Measurements from ENCODE around the gene GET3. TPM values are rescaled to one million over a fixed set of nuclear protein-coding genes. Genes with fewer than 3 reads are reported as not detected.

Gene GET3
- total RNA-seq, 1 experiment from 2014 or later: 69.9 TPM

DNA sequence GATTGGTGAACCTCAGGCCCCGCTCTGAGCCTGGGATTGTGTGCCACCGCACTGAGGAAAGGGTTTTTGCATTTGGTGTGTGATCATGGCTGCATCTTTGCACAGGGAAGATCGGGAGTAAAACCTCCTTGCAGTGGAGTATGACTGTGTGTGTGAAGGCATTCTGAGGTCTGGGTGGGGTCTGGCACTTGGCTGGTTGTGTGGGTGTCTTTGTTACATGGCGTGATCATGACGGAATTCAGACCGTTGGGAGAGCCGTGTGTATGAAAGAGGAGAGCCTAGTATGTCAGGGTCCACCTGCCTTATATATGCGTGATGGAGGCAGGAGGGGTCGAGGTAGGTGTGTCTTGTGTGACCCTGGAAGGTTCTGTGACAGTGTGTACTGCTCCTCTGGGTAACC is 13.6 kb downstream of the GET3 start:
- ChIA-PET CTCF (no interaction called here), POLR2A (interaction anchor here (0.5 kb wide), 1 partner anchor 35 kb away, joined by 5 read pairs; no protein-coding TSS in a partner anchor)
- ATAC-seq: no peak
- intact Hi-C loops (cut with micrococcal nuclease; ENCODE audit: unreplicated experiment): no loop called here
- Histone ChIP-seq H3K36me3 (ENCODE audit: control insufficient read depth, insufficient read depth, low read length) (no peaks in the 10 kb centered on the region), H3K9me3 (ENCODE audit: control insufficient read depth, insufficient read depth, low read depth, low read length) (no peaks in the 10 kb centered on the region), H3K27ac (ENCODE audit: low read length) (no peak overlapping the region), H3K4me3 (ENCODE audit: low read depth in 2 of 2, low read length in 2 of 2) (no peak overlapping the region), H3K27me3 (ENCODE audit: control insufficient read depth, insufficient read depth, low read length) (no peaks in the 10 kb centered on the region), H3K4me1 (ENCODE audit: control insufficient read depth, insufficient read depth, low read length) (peaks cover 4% of the 10 kb centered on the region)
- no peak for DNase-seq (ENCODE audit: low read depth, low spot score)
- BruUV-seq (replicated peaks): no TSS peak
- in situ Hi-C loops (cut with HindIII; ENCODE audit: low pct_unique_long_range_greater_than_20kb, low sequenced_read_pairs): no loop called here
- no peak for TF ChIP-seq SIN3A (IDR thresholded peaks at IDR 0.05; ENCODE audit: borderline replicate concordance, insufficient read depth, low read depth, low read length)
- TF ChIP-seq, protein P1, sequence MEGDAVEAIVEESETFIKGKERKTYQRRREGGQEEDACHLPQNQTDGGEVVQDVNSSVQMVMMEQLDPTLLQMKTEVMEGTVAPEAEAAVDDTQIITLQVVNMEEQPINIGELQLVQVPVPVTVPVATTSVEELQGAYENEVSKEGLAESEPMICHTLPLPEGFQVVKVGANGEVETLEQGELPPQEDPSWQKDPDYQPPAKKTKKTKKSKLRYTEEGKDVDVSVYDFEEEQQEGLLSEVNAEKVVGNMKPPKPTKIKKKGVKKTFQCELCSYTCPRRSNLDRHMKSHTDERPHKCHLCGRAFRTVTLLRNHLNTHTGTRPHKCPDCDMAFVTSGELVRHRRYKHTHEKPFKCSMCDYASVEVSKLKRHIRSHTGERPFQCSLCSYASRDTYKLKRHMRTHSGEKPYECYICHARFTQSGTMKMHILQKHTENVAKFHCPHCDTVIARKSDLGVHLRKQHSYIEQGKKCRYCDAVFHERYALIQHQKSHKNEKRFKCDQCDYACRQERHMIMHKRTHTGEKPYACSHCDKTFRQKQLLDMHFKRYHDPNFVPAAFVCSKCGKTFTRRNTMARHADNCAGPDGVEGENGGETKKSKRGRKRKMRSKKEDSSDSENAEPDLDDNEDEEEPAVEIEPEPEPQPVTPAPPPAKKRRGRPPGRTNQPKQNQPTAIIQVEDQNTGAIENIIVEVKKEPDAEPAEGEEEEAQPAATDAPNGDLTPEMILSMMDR (IDR thresholded peaks at IDR 0.05): no peak
- TF ChIP-seq REST (IDR thresholded peaks at IDR 0.05; ENCODE audit: insufficient read depth in 1 of 2, low read depth in 2 of 2, low read length in 1 of 2): no peak
- TF ChIP-seq TCF7L2 (IDR thresholded peaks at IDR 0.05; ENCODE audit: low read depth, low read length): no peak
- TF ChIP-seq POLR2AphosphoS5 (IDR thresholded peaks at IDR 0.05; ENCODE audit: low read depth, low read length): no peak

DNA sequence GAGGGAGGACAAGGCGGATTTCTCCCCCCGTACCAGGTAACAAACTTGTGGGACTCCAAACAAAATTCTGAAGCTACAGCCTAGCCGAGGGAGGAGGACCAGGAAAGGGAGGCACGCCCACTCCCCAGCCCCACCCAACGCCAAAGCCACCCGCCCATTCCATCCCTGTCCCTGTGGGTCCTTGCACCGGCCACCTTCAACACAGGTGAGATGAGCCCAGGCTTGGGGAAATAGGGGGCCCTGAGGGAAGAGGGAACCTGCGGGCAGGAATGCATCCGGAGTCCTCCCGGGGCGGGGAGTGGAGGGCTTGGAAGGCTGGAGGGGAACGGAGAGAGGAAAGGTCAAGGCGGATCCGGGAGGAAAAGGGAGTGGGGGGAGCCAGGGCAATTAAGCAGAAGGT is 14.3 kb downstream of the GET3 start, which contains the start of gene BEST2:
Gene BEST2, plus strand, starts transcription at position 157 of the 400 bp plus-strand sequence. CDS start 802 bp downstream, outside the sequence.
- no peak within 1 kb of the TSS for H3K4me3 ChIP-seq (ENCODE audit: low read depth in 2 of 2, low read length in 2 of 2)
- in situ Hi-C loops (cut with HindIII; ENCODE audit: low pct_unique_long_range_greater_than_20kb, low sequenced_read_pairs): no loop called here
- H3K4me1 ChIP-seq (ENCODE audit: control insufficient read depth, insufficient read depth, low read length): peaks cover 4% of the 10 kb centered on the region
- no peaks in the 10 kb centered on the region for H3K27me3 ChIP-seq (ENCODE audit: control insufficient read depth, insufficient read depth, low read length)
- BruUV-seq (replicated peaks): no TSS peak
- no peak for TF ChIP-seq REST (IDR thresholded peaks at IDR 0.05; ENCODE audit: insufficient read depth in 1 of 2, low read depth in 2 of 2, low read length in 1 of 2)
- TF ChIP-seq SIN3A (IDR thresholded peaks at IDR 0.05; ENCODE audit: borderline replicate concordance, insufficient read depth, low read depth, low read length): no peak
- no peak for TF ChIP-seq POLR2AphosphoS5 (IDR thresholded peaks at IDR 0.05; ENCODE audit: low read depth, low read length)
- TF ChIP-seq, protein P1 (IDR thresholded peaks at IDR 0.05): no peak
- TF ChIP-seq TCF7L2 (IDR thresholded peaks at IDR 0.05; ENCODE audit: low read depth, low read length): no peak
- H3K27ac ChIP-seq (ENCODE audit: low read length): no peak within 1 kb of the TSS
- no peaks in the 10 kb centered on the region for H3K36me3 ChIP-seq (ENCODE audit: control insufficient read depth, insufficient read depth, low read length)
- POLR2A ChIA-PET: no interaction called here
- DNase-seq (ENCODE audit: low read depth, low spot score): no peak
- CTCF ChIA-PET: no interaction called here
- no peak for ATAC-seq
- no peaks in the 10 kb centered on the region for H3K9me3 ChIP-seq (ENCODE audit: control insufficient read depth, insufficient read depth, low read depth, low read length)
- intact Hi-C loops (cut with micrococcal nuclease; ENCODE audit: unreplicated experiment): no loop called here

Data from Panc1 (cell line).